Renal cortical epithelial cell (primary cell): ENCODE results near the gene SMG1. TPM values are rescaled to one million over a fixed set of nuclear protein-coding genes. Genes with fewer than 3 reads are reported as not detected.
"Not testable (repeated sequence)": the region's sequence is repeated elsewhere in the genome, so short reads cannot be mapped to it uniquely, and the experiment has no call there.

ENCODE experiments used
- DNase-seq: peaks from one replicate; pipeline ENCODE4 v3.0.0-alpha.2; 2011; ENCODE audit warnings: low read depth
- total RNA-seq: library from RNA; depleted of rRNA; stranded (reverse); fragments of >200 nt; gene quantifications from 2 replicates; pipeline ENCODE4 v1.2.3, GENCODE V29; 2014

SMG1 gene
- total RNA-seq, 1 donor from 2014 or later, result 135 TPM

DNA sequence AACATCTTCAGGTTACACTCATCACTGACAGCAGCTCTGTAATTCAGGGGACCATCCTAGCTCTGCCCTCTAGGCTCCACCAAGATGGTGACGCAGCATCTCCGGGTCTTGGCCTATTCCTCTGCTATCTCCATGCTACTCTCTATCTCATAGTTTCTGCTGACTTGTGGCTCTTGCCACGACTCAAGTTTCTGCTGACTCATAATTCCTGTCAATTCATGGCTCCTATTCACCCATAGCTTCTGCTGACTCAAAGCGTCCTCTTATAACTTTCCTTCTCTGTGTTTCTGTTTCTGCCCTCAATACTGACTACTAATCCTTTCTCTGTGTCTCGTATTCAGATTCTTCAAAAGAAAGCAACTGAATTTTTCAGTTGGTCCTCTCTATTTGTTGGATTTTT is 163.5 kb downstream of the SMG1 start:
- not testable (repeated sequence) for DNase-seq

DNA sequence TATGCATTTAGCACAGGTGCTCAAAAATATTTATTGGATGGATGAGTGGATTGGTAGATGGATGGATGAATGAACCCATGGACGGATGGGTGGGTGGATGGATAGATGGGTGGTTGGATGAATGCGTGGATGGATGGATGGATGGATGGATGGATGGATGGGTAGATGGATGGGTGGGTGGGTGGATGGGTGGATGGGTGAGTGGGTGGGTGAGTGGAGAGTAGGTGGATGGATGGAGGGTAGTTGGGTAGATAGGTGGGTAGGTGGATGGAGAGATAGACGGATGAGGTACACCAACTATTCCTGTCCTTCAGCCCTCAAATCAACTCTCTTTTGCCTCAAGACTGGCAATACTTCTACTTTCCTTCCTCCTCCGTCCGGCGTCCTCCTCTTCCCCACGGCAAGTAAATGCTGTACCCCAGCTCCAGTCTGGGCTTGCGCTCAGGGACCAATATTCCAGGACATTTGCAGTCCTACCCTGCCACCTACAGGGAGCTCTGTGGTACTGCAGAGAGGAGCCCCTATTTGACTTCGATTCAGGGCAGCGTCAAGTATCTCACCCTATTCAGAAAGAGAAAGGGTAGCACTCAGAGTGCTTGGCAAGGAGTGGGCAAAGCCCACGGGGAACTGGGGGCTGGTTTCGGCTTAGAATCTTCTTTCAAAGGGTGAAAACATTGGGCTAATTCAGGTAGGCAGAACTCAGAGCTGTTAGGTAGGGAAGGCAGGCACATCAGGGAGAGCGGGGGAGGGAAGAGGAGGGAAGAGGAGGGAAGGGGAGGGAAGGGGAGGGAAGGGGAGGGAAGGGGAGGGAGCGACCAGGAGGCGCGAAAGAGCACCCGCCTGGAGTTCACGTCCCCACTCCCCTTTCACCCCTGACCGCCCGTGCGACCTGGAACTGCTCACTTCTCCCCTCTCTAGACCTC is 166.3 kb downstream of the SMG1 start:
- DNase-seq, result not testable (repeated sequence)

DNA sequence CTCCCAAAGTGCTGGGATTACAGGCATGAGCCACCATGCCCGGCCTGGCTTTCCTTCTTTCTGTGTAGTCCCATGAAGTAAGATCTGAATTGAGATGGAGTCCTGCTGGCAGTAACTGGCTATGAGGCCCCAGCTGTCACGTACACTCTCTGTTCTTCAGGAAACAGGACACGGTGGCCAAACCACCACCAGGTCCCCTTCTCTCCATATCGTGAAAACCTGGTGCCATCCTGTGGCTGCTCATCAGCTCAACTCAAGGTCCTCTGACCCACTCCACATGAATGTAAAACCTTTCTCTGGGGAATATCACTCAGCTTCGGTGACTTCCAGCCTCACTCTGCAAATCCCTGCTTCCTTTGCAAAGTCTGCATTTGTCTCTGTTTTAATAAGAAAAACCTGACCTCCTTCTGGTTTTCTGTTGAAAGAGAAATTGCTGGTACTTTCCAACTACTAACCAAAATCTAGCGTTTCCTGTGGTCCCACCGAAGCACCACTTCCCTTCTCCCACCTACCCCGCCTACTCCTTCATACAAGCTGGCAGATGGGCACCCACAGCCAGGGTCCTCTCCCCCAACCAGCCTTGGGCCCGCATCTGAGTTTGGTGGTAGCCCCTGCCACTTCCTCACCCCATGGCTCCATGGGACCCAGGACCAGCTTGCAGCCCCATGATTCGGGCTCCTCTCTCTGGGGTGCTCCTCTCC is 168.1 kb downstream of the SMG1 start:
- DNase-seq, result not testable (repeated sequence)

DNA sequence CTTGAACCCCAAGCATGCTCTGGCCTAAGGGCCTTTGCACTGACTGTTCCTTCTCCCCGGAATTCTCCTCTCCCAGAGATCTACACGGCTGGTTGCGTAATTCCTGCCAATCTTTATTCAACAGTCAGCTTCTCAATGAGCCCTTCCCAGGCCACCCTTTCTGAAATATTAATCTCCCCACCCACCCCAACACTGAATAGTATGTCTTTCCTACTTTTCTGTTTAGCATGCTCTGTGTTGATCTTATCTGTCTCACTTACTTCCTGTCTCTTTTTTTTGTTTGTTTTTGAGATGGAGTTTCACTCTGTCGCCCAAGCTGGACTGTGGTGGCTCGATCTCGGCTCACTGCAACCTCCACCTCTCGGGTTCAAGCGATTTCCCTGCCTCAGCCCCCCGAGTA is 169.6 kb downstream of the SMG1 start:
- DNase-seq, result not testable (repeated sequence)

Other genes starting within 250 kb of the SMG1 start
- 1,257 and 2,534 TPM in 2 replicates for gene RPS15A, start 136.1 kb downstream of the SMG1 start, total RNA-seq
- 307 and 551 TPM in 2 replicates for gene ARL6IP1, start 124.9 kb downstream of the SMG1 start, total RNA-seq
- 0.87 and 1.1 TPM in 2 replicates for gene TMC7, start 57.5 kb upstream of the SMG1 start, total RNA-seq
- 12.3 and 28.1 TPM in 2 replicates for gene COQ7, start 141.2 kb upstream of the SMG1 start, total RNA-seq
- gene ITPRIPL2, start 187.6 kb upstream of the SMG1 start, total RNA-seq, result 32.1 and 50.8 TPM in 2 replicates
- gene SYT17, start 241.8 kb upstream of the SMG1 start, total RNA-seq, result 0.30 TPM in 1 of 2 replicates, not detected in the other